Measurements from ENCODE around the gene BTRC.

DNA sequence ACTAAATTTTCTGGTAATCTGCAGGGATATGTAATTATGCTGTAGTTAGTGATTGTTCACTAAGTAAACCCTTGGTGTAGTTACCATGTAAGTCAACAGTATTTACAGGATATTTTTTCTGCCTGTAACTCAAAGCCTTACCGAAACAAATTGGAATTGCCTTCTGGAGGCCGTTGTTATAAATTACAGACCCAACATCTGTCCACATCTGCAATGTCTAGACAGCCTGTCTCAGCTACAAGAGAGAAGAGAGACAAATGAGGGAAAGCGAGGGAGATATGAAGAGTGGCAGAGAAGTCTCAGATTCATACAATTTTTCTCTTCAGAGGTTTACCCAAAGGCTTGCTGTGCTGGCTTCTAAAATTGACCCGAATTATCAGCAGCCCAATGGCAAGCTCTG lies 23.7 kb upstream of the BTRC start:
- no peak for TF ChIP-seq POLR2A (IDR thresholded peaks at IDR 0.05)
- TF ChIP-seq, protein P1, sequence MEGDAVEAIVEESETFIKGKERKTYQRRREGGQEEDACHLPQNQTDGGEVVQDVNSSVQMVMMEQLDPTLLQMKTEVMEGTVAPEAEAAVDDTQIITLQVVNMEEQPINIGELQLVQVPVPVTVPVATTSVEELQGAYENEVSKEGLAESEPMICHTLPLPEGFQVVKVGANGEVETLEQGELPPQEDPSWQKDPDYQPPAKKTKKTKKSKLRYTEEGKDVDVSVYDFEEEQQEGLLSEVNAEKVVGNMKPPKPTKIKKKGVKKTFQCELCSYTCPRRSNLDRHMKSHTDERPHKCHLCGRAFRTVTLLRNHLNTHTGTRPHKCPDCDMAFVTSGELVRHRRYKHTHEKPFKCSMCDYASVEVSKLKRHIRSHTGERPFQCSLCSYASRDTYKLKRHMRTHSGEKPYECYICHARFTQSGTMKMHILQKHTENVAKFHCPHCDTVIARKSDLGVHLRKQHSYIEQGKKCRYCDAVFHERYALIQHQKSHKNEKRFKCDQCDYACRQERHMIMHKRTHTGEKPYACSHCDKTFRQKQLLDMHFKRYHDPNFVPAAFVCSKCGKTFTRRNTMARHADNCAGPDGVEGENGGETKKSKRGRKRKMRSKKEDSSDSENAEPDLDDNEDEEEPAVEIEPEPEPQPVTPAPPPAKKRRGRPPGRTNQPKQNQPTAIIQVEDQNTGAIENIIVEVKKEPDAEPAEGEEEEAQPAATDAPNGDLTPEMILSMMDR (IDR thresholded peaks at IDR 0.05): no peak

Measured in sigmoid colon (tissue), 3 donors.